CD8-positive, alpha-beta memory T cell (primary cell): ENCODE results near the gene PIM3. TPM values are rescaled to one million over a fixed set of nuclear protein-coding genes. Genes with fewer than 3 reads are reported as not detected.

Experiments used
- CTCF ChIA-PET: fragments of 350-600 bp; sonication (Branson Sonifier 250); formaldehyde crosslinking; loops from one replicate; lab custom pipeline; 2021; ENCODE audit warnings: antibody characterized with exemption; lab: Charles Lee
- POLR2A ChIA-PET: fragments of 350-600 bp; sonication (Branson Sonifier 250); formaldehyde crosslinking; loops from one replicate; lab custom pipeline; 2021; ENCODE audit warnings: antibody characterized with exemption; lab: Charles Lee
- DNase-seq, 5 donors: peaks; one replicate each; pipeline versions ENCODE4 v3.0.0 to v3.0.0-alpha.2; 2020 to 2022; ENCODE audit warnings: mixed read lengths in 1 of 5
- H3K27ac ChIP-seq: one replicate; pipeline ENCODE4 v1.7.0; 2013; ENCODE audit warnings: low read depth, mild to moderate bottlenecking, low read length, moderate library complexity
- H3K27me3 ChIP-seq: 2 replicates; pipeline ENCODE4 v1.7.0; 2013; ENCODE audit warnings: low read length, mild to moderate bottlenecking; ENCODE audit not compliant: insufficient read depth, poor library complexity, severe bottlenecking
- H3K36me3 ChIP-seq: 2 replicates; pipeline ENCODE4 v1.7.0; 2013; ENCODE audit warnings: mild to moderate bottlenecking, low read length, moderate library complexity; ENCODE audit not compliant: insufficient read depth
- H3K4me1 ChIP-seq: 2 replicates; pipeline ENCODE4 v1.7.0; 2013; ENCODE audit warnings: mild to moderate bottlenecking, low read length, moderate library complexity; ENCODE audit not compliant: insufficient read depth
- H3K4me3 ChIP-seq: 2 replicates; pipeline ENCODE4 v1.7.0; 2013; ENCODE audit warnings: mild to moderate bottlenecking, low read length
- H3K9me3 ChIP-seq: 2 replicates; pipeline ENCODE4 v1.7.0; 2013; ENCODE audit warnings: mild to moderate bottlenecking, low read length
- H3K27ac Mint-ChIP-seq, 8 donors: one replicate each; pipeline ENCODE4 v1.8.0; 2020 to 2021; ENCODE audit warnings: mixed read lengths in 8 of 8, mild to moderate bottlenecking in 6 of 8, inconsistent platforms in 3 of 8, moderate library complexity in 3 of 8
- H3K27me3 Mint-ChIP-seq, 2 donors: one replicate each; pipeline ENCODE4 v1.8.0; 2020 to 2021; ENCODE audit warnings: mixed read lengths in 2 of 2, mild to moderate bottlenecking in 1 of 2, moderate library complexity in 1 of 2
- H3K36me3 Mint-ChIP-seq, 3 donors: one replicate each; pipeline ENCODE4 v1.8.0; 2020 to 2021; ENCODE audit warnings: mixed read lengths in 3 of 3, inconsistent platforms in 1 of 3, mild to moderate bottlenecking in 1 of 3
- H3K4me1 Mint-ChIP-seq, 3 donors: one replicate each; pipeline ENCODE4 v1.8.0; 2020 to 2021; ENCODE audit warnings: mixed read lengths in 3 of 3, inconsistent platforms in 1 of 3, mild to moderate bottlenecking in 1 of 3
- H3K4me3 Mint-ChIP-seq, 7 donors: one replicate each; pipeline ENCODE4 v1.8.0; 2020 to 2021; ENCODE audit warnings: mixed read lengths in 7 of 7, mild to moderate bottlenecking in 6 of 7, moderate library complexity in 4 of 7, inconsistent platforms in 2 of 7
- H3K9me3 Mint-ChIP-seq, 5 donors: one replicate each; pipeline ENCODE4 v1.8.0; 2020 to 2022; ENCODE audit warnings: mixed read lengths in 5 of 5, mild to moderate bottlenecking in 3 of 5, moderate library complexity in 2 of 5, inconsistent platforms in 1 of 5
- polyA plus RNA-seq: library from polyadenylated mRNA; unstranded; fragments of 300-500 nt; fragmentation: Illumina TruSeq; gene quantifications from one replicate; pipeline ENCODE4 v1.2.3, GENCODE V29; 2021
- total RNA-seq, 2 experiments: library from RNA; stranded (reverse); gene quantifications; one replicate each; pipeline ENCODE4 v1.2.3, GENCODE V29; 2021

PIM3 gene
- total and polyA plus RNA-seq, 3 experiments from 2014 or later: 39.3 to 227 (median 202) TPM

DNA sequence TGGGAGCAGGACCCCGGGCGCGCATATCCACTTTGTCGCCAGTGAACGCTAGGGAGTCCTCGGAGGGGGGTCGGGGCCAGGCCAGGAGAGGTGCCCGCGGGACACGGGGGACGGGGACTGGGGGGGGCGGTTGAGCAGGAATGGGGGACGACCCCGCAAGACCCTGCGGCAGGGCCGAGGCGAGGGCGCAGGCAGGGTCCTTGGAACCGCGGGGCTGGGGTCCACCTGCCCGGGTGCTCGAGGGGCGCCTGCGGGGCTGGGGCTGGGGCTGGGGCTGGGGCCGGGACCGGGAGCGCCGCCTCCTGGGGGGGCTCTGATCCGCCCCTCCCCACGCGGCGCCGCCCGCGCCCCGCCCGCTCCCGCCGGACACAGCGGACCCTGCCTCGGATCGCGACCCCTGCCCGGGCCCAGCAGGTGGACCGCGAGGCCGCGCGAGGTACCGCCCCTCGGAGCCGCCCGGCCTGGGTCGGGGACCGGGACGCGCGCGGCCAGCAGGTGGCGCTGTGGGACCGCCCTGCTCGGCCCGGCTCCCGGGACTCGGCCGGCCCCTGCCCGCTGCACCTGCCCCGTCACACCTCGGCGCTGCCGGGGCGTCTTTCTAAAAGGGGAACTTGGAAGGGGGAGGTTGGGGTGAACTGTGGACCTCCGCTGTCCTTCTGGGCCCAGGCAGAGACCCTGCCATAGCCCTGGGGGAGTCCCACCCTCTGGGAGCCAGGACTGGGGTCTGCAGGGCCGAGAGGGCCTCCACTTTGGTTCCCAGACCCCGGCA, 31.2 kb upstream of the PIM3 start:
- Histone ChIP-seq H3K9me3 (no peaks in the 10 kb centered on the region), H3K4me1 (peaks cover 41% of the 10 kb centered on the region), H3K27me3 (no peaks in the 10 kb centered on the region), H3K27ac (no peak overlapping the region), H3K36me3 (no peaks in the 10 kb centered on the region), H3K4me3 (no peak overlapping the region)
- H3K9me3 Mint-ChIP-seq: no peaks in the 10 kb centered on the region
- DNase-seq: peak; percentile 73 to 78 (median 74)
- peaks cover 29 to 49% (median 33%) of the 10 kb centered on the region in 3 donors for H3K4me1 Mint-ChIP-seq
- peak overlapping the region in 2 of 8 donors; percentile 52 to 84 for H3K27ac Mint-ChIP-seq
- CTCF ChIA-PET: interaction anchor here (0.6 to 3.1 kb wide), 8 partner anchors 38 to 219 kb away, joined by 3 to 40 read pairs (median 6); no protein-coding TSS in a partner anchor
- H3K27me3 Mint-ChIP-seq: no peaks in the 10 kb centered on the region
- H3K36me3 Mint-ChIP-seq: peaks cover 0 to 2% (median 0%) of the 10 kb centered on the region in 3 donors
- H3K4me3 Mint-ChIP-seq: no peak overlapping the region
- POLR2A ChIA-PET: interaction anchor here (1.3 kb wide), 1 partner anchor 31 kb away, joined by 4 read pairs; the partner anchor contains the start of gene PIM3

DNA sequence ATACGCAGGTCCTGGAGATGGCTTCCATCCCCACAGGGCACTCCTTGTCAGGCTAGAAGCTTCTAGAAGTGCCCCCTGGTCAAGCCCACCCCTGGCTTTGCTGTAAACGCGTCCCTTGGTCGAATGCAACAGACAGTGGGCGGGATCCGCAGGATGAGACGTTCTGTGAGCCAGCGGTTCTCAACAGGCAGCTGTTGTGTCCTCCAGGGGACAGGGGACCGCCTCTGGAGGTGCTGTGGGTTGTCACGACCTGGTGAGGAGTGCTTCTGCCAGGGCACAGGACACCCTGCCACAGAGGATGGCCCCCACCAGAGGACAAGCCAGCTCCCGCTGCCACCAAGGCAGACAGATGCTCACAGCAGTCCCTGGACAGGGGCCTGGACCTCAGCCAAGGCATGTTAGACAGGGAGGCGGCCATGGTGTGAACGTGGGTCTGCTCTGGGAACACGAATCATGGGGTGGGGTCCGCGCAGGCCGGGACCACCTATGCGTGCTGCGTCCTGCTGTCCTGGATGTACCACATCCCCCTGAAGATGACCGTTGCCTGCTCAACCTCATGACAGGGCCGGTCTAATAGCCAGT, 30.5 kb upstream of the PIM3 start:
- Mint-ChIP-seq H3K4me1 (peaks cover 27 to 47% (median 33%) of the 10 kb centered on the region in 3 donors), H3K36me3 (peaks cover 0 to 2% (median 0%) of the 10 kb centered on the region in 3 donors), H3K27me3 (no peaks in the 10 kb centered on the region), H3K9me3 (no peaks in the 10 kb centered on the region), H3K27ac (peak overlapping the region in 2 of 8 donors; percentile 52 to 68), H3K4me3 (peak overlapping the region in 2 of 7 donors; percentile 19 to 54)
- no peak overlapping the region for H3K27ac ChIP-seq
- CTCF ChIA-PET: interaction anchor here (0.6 to 3.1 kb wide), 11 partner anchors 8 to 219 kb away, joined by 3 to 40 read pairs (median 4); no protein-coding TSS in a partner anchor
- POLR2A ChIA-PET: interaction anchor here (1.3 kb wide), 1 partner anchor 30 kb away, joined by 4 read pairs; the partner anchor contains the start of gene PIM3
- H3K27me3 ChIP-seq: no peaks in the 10 kb centered on the region
- H3K4me3 ChIP-seq: no peak overlapping the region
- peaks cover 40% of the 10 kb centered on the region for H3K4me1 ChIP-seq
- no peaks in the 10 kb centered on the region for H3K9me3 ChIP-seq
- no peaks in the 10 kb centered on the region for H3K36me3 ChIP-seq
- DNase-seq: no peak

DNA sequence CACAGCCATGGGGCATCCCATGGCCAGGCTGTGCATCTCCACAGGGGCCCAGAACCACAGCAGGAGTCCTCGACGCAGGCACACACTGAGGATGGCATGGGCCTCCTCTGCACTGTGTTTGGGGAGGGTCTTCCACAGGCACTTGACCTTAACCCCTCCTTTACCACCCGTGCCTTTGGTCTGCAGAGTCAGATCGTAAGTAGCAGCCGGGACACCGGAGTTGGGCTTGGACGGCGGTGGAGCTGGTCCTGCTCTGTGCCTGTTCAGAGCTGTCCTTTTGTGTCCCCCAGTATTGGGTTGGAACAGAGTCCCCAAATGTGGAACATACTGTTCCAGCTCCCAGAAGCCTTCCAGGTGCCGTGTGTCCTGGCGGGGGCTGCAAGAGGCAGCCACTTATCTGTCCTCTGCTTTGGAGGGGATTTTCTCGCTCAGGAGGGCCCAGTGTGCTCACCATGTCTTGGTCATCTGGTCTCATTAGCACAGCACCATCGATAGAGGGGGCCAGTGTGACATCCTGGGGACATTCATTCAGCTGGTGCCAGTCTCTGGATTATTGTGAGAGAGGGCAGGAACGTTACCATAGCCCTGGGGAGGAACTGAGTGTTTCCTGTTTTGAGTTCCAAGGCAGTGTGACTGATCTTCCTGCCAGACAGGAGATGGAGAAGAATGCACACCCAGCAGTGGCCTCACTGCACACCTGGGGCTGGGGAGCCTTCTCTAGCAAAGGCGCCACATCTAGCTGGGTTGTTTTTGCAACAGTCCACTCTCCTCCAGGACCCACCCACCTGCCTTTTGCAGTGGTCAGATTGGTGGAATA, 29.8 kb upstream of the PIM3 start:
- H3K4me3 Mint-ChIP-seq: peak overlapping the region in 4 of 7 donors; percentile 3 to 43 (median 10)
- peak in 1 of 5 donors; percentile 29 for DNase-seq
- no peaks in the 10 kb centered on the region for H3K36me3 ChIP-seq
- POLR2A ChIA-PET: interaction anchor here (1.3 kb wide), 1 partner anchor 30 kb away, joined by 4 read pairs; the partner anchor contains the start of gene PIM3
- CTCF ChIA-PET: interaction anchor here (0.5 to 3.1 kb wide), 12 partner anchors 9 to 218 kb away, joined by 3 to 40 read pairs (median 4); no protein-coding TSS in a partner anchor
- no peaks in the 10 kb centered on the region for H3K9me3 ChIP-seq
- H3K27me3 Mint-ChIP-seq: no peaks in the 10 kb centered on the region
- H3K9me3 Mint-ChIP-seq: no peaks in the 10 kb centered on the region
- no peak overlapping the region for H3K4me3 ChIP-seq
- peak overlapping the region; percentile 29 to 88 (median 70) for H3K27ac Mint-ChIP-seq
- H3K27me3 ChIP-seq: no peaks in the 10 kb centered on the region
- no peaks in the 10 kb centered on the region for H3K36me3 Mint-ChIP-seq
- H3K4me1 ChIP-seq: peaks cover 33% of the 10 kb centered on the region
- H3K27ac ChIP-seq: no peak overlapping the region
- H3K4me1 Mint-ChIP-seq: peaks cover 20 to 40% (median 25%) of the 10 kb centered on the region in 3 donors

DNA sequence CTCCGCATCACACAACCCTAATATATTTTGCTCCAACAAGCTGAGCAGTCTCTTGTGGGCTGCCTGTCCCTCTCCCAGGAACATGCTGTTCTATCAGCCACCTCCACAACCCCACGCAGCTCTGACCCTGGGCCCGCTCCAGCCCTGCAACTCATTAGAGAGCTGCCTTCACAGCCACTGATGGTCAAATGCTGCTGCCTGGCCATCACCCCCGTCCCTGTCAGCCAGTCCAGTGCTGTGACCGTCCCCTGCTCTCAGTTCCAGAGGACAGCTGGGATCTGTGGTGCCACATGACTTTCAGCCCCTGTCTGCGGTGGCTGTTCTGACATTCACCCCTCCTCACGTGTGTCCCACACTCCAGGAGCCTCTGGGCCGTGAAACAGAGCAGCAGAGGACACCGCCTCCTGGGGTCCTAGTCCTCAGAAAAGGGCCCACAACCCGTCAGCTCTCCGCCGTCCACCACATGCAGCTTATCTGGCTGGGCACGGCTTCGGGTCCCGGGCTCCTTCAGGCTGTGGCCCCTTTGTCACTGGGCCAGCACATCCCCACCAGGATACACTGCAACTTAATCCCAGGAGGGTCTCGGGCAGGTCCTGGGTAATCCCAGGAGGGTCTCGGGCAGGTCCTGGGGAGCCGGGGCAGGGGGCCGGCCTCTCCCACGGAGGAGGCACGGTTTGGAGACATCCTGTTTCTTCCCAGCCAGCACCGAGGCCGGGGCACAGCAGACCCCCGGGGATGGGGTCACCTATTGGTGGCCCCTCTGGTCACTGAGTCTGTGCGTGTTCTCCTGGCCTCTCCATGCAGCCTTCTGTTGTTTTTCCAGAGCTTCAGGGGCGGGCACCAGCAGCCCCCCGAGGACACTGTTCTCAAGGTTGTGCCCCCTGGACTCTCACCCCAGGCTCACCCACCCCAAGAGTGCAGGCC, 27.1 kb upstream of the PIM3 start:
- H3K9me3 Mint-ChIP-seq: no peaks in the 10 kb centered on the region
- peaks cover 13 to 37% (median 18%) of the 10 kb centered on the region in 3 donors for H3K4me1 Mint-ChIP-seq
- H3K4me1 ChIP-seq: peaks cover 38% of the 10 kb centered on the region
- peak overlapping the region; percentile 9 to 94 (median 90) for H3K27ac Mint-ChIP-seq
- CTCF ChIA-PET: interaction anchor here (0.8 to 2.1 kb wide), 5 partner anchors 10 to 97 kb away, joined by 3 to 12 read pairs (median 3); no protein-coding TSS in a partner anchor
- no peaks in the 10 kb centered on the region for H3K36me3 Mint-ChIP-seq
- DNase-seq: no peak
- H3K9me3 ChIP-seq: no peaks in the 10 kb centered on the region
- H3K4me3 ChIP-seq: no peak overlapping the region
- H3K4me3 Mint-ChIP-seq: peak overlapping the region in 5 of 7 donors; percentile 11 to 66 (median 40)
- no peaks in the 10 kb centered on the region for H3K27me3 ChIP-seq
- H3K27ac ChIP-seq: no peak overlapping the region
- POLR2A ChIA-PET: no interaction called here
- H3K27me3 Mint-ChIP-seq: no peaks in the 10 kb centered on the region
- no peaks in the 10 kb centered on the region for H3K36me3 ChIP-seq

DNA sequence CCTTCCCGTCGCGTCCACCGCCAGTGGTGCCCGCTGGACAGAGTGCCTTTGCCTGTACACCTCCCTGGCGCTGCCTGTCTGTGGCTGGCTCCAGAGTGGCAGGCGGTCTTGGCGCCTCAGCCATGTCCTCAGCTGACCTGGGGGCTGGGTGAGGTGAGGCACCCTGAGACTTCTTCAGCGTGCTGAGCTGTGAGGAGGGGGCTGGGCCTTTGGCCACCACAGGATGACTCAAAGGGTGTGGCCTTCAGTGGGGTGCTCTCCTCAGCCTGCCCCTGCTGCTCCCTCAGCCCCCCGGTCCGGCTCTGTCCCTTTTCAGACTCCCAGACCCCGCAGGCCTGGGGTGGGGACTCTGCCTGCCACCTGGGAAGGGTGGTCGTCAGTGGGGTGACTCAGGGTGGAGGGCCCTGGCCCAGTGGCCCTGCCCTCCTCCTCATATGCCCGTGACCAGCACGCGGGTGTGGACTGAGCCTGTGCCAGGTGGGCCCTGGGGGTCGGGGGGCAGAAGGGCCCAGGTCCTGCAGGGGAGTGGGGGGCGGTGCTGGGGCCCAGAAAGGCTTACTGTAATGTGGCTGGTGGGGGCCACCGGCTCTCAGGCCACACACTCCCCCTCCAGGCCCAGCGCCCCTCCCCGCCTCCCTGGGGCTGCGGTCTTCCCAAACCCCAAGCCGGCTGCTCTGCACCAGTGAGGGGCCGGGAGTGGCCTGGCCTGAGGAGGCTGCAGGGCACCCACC, 26.2 kb upstream of the PIM3 start:
- Mint-ChIP-seq H3K4me1 (peaks cover 13 to 37% (median 18%) of the 10 kb centered on the region in 3 donors), H3K9me3 (no peaks in the 10 kb centered on the region), H3K27me3 (no peaks in the 10 kb centered on the region), H3K4me3 (peak overlapping the region in 3 of 7 donors; percentile 15 to 63 (median 58)), H3K36me3 (no peaks in the 10 kb centered on the region), H3K27ac (peak overlapping the region in 5 of 8 donors; percentile 46 to 94 (median 61))
- DNase-seq: peak in 4 of 5 donors; percentile 33 to 73 (median 38)
- no peaks in the 10 kb centered on the region for H3K27me3 ChIP-seq
- peaks cover 38% of the 10 kb centered on the region for H3K4me1 ChIP-seq
- no peaks in the 10 kb centered on the region for H3K9me3 ChIP-seq
- no peak overlapping the region for H3K4me3 ChIP-seq
- ChIA-PET POLR2A (no interaction called here), CTCF (interaction anchor here (1.7 to 2.1 kb wide), 2 partner anchors 59 to 96 kb away, joined by 6 to 12 read pairs; no protein-coding TSS in a partner anchor)
- H3K27ac ChIP-seq: peak overlapping the region; percentile 64
- no peaks in the 10 kb centered on the region for H3K36me3 ChIP-seq

DNA sequence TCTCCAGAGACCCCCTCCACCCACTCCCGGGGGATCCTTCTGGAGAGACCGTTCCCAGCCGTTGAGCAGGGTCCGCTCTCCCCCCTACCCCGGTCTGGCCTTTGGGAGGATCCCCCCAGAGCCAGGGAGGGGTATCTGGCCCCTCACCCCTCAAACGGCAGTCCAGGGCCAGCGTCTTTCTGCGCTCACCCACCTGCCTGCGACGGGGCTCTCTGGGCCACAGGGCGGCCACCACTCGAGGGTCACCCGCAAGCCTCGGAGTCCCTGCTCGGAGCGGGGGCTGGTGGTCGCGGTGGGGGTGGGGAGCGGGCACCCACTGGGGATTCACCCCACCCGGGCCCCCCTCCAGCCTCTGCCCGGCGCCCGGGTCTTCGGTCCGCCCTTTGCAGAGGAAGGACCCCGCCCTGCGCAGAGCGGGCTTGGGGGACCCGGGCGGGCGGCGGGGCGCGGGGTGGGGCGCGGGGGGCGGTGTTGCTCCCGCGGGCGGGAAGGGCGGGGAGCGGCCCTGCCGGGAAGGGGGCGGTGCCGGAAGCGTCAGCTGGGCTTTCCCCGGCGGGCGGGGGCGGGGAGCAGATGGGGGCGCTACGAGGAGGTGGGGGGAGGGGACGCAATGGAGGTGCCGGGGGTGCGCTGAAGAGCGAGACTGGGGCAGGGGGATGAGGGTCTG, 25.5 kb upstream of the PIM3 start:
- DNase-seq: peak; percentile 69 to 87 (median 80)
- Histone ChIP-seq H3K4me3 (no peak overlapping the region), H3K4me1 (peaks cover 33% of the 10 kb centered on the region), H3K36me3 (no peaks in the 10 kb centered on the region), H3K27ac (peak overlapping the region; percentile 64), H3K27me3 (no peaks in the 10 kb centered on the region), H3K9me3 (no peaks in the 10 kb centered on the region)
- Mint-ChIP-seq H3K36me3 (no peaks in the 10 kb centered on the region), H3K27me3 (no peaks in the 10 kb centered on the region), H3K4me1 (peaks cover 13 to 35% (median 18%) of the 10 kb centered on the region in 3 donors), H3K9me3 (no peaks in the 10 kb centered on the region), H3K27ac (peak overlapping the region in 3 of 8 donors; percentile 17 to 46 (median 33)), H3K4me3 (peak overlapping the region in 3 of 7 donors; percentile 15 to 68 (median 52))
- ChIA-PET CTCF (interaction anchor here (1.1 kb wide), 1 partner anchor 93 kb away, joined by 3 read pairs; no protein-coding TSS in a partner anchor), POLR2A (no interaction called here)
